Pulmonary artery endothelial cell (primary cell): ENCODE data around the gene DRAM2. TPM values are rescaled to one million over a fixed set of nuclear protein-coding genes. Genes with fewer than 3 reads are reported as not detected.
A peak's percentile ranks its signal among the peaks of the same experiment; 100 is the strongest.

ENCODE experiments used
- DNase-seq: peaks from one replicate; pipeline ENCODE4 v3.0.0-alpha.2; 2011; ENCODE audit warnings: low read depth, low spot score
- total RNA-seq: library from RNA; depleted of rRNA; stranded (reverse); fragments of >200 nt; gene quantifications from 2 replicates; pipeline ENCODE4 v1.2.3, GENCODE V29; 2014

DRAM2 gene
- 25.5 and 66.1 TPM in 2 replicates for total RNA-seq

- peak; percentile 85 for DNase-seq
Measured at GRCh38 chr1:111139956-111140679, at the start of gene DRAM2, which contains the start of gene CEPT1. Gene DRAM2 (minus strand): TSS chr1:111140093. CDS start chr1:111131554, 8,539 bp downstream. Gene CEPT1 (plus strand): TSS chr1:111140223. CDS start chr1:111147715, 7,492 bp downstream.

GRCh38 chr1:111184663-111185062 is 44.8 kb upstream of the DRAM2 start:
- no peak for DNase-seq

GRCh38 chr1:111183308-111184069 is 43.6 kb upstream of the DRAM2 start:
- no peak for DNase-seq

GRCh38 chr1:111182052-111182451 is 42.2 kb upstream of the DRAM2 start:
- no peak for DNase-seq

DNA sequence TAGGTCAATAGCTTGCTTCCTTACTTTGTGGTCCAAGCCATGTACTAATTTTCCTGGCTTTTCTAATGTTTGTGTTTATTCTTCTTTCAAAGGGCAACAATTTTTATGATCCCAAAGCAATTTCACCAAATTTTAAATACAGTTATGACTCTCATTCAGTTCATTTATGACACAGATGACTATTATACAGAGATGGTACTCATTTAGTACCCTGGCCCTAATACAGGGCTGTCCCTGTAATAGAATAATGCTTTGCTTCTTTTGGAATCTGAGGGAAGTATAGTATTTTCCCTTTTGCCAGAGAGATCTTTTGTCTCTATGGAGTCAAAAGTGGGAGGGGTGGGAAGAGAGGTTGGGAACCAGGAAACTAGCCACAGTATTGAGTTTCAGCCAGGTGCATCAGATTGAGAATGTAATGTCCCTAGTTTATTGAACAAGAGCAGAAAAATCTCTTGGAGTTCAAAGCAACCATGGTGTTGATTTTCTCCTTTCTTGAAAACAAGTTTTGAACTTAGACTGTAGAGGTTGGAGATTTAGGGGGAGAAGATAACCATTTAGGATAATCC is 40.2 kb upstream of the DRAM2 start:
- DNase-seq: no peak

- DNase-seq: no peak
Measured at GRCh38 chr1:111176678-111177077, 36.8 kb upstream of the DRAM2 start.

GRCh38 chr1:111175349-111175748 is 35.5 kb upstream of the DRAM2 start:
- no peak for DNase-seq

DNA sequence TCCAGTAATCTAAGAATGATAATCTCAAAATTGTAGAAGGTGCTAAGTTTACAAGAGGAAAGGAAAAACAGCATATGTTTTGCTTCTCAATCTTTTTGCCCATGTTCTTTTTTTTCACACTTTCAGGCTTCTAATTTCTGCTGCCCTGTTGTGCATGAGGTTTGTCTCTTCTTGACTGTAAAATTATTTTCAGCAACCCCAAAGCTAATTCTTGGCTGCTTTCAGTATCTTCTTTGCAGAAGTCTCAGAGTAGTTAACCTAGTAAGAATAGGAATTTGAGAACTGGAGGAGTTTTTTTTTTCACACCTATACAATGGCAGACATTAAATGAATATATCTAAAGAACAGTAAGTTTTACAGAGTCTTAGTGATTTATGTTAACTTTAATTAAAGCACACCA is 34.2 kb upstream of the DRAM2 start:
- no peak for DNase-seq

DNA sequence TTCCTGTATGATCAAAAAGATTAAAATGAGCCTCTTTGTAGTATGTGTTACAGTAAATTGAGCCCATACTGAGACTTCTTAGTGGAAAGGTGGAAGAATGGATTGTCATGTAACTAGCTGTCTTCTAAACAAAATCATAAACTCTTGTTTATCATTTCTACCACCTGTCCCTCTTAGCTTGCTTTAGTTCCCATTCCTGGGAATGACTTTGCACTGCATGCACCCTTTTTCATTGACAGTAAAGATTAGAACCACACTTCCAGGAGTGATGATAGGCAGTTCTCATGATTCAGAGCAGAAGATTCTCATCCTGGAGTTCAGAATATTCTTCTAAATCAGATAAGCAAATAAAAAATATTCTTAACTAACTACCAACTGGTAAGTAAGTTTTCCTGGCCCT is 32.6 kb upstream of the DRAM2 start:
- no peak for DNase-seq

- no peak for DNase-seq
Measured at GRCh38 chr1:111164151-111164550, 24.3 kb upstream of the DRAM2 start.

GRCh38 chr1:111163363-111163762 is 23.5 kb upstream of the DRAM2 start:
- DNase-seq: no peak

GRCh38 chr1:111162488-111162880 is 22.6 kb upstream of the DRAM2 start:
- no peak for DNase-seq

- no peak for DNase-seq
Measured at GRCh38 chr1:111161843-111162487, 22.1 kb upstream of the DRAM2 start.

- DNase-seq: no peak
Measured at GRCh38 chr1:111157431-111157830, 17.5 kb upstream of the DRAM2 start.

GRCh38 chr1:111154021-111154999 is 14.4 kb upstream of the DRAM2 start:
- DNase-seq: no peak

- DNase-seq: no peak
Measured at GRCh38 chr1:111151838-111152237, 11.9 kb upstream of the DRAM2 start.

GRCh38 chr1:111148376-111148881 is 8.5 kb upstream of the DRAM2 start:
- peak; percentile 8 for DNase-seq

GRCh38 chr1:111147948-111148347 is 8.1 kb upstream of the DRAM2 start:
- DNase-seq: no peak

DNA sequence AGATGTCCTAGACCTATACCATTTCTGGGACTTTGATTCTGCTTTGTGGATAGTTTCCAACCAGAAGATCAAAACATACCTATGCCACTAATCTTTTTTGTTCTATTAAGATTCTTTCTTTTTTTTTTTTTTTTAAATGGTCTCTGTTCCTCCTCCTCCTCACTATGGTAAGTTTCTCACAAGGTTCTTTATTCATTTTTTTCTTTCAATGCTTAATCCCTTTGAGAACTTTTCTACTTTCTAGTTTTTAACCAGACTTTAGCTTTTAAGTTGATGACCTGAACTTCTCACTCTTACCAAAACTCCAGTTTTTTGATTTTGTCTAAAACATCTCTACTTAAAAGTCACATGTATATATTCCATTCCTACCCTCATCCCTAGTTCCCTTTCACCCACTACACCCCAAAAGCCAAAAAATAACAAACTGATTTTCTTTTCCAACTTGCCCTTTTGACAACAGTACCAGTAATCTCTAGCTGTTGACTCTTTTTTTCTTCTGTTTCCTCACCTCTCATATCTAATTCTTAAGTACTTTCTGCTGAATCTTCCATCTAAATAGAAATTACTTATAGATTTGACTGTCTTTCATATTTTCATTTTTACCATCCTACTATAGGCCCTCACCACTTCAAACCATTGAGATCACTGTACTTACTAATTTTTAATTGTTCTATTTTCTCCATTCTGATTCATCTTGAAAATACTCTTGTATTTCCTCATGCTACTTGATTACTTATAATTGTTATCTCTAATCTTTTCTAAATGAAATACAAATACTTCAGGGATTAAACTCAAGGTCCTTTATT is 6.3 kb upstream of the DRAM2 start:
- no peak for DNase-seq

- no peak for DNase-seq
Measured at GRCh38 chr1:111145542-111145941, 5.6 kb upstream of the DRAM2 start.
